Naive thymus-derived CD8-positive, alpha-beta T cell (primary cell): ENCODE data around the gene TWIST2. TPM values are rescaled to one million over a fixed set of nuclear protein-coding genes. Genes with fewer than 3 reads are reported as not detected.

Experiments used
- ATAC-seq, 2 donors: fragments of 150-1000 bp; cut with Tn5 transposase in 1 of 2; sonication (Bioruptor Pico), chemical (Tn5 transposase) in 1 of 2; 1 replicate in 1 of 2; 2 replicates in 1 of 2; pipeline ENCODE4 v1.10.0; 2021; ENCODE audit warnings: mild to moderate bottlenecking in 2 of 2, moderate library complexity in 2 of 2
- POLR2A ChIA-PET: fragments of 350-600 bp; sonication (Branson Sonifier 250); formaldehyde crosslinking; loops from one replicate; lab custom pipeline; 2021; ENCODE audit warnings: antibody characterized with exemption; lab: Charles Lee
- DNase-seq, 10 donors: peaks; one replicate each; pipeline versions ENCODE4 v3.0.0 to v3.0.0-alpha.2; 2020 to 2022
- H3K27ac Mint-ChIP-seq, 10 donors: one replicate each; pipeline ENCODE4 v1.8.0; 2020 to 2022; ENCODE audit warnings: mild to moderate bottlenecking in 10 of 10, mixed read lengths in 10 of 10, moderate library complexity in 4 of 10, inconsistent platforms in 1 of 10
- H3K27me3 Mint-ChIP-seq, 5 donors: one replicate each; pipeline ENCODE4 v1.8.0; 2021 to 2022; ENCODE audit warnings: mixed read lengths in 5 of 5
- H3K36me3 Mint-ChIP-seq, 3 donors: one replicate each; pipeline ENCODE4 v1.8.0; 2020 to 2022; ENCODE audit warnings: mixed read lengths in 3 of 3, mild to moderate bottlenecking in 2 of 3, inconsistent platforms in 1 of 3
- H3K4me1 Mint-ChIP-seq, 4 donors: one replicate each; pipeline ENCODE4 v1.8.0; 2021 to 2022; ENCODE audit warnings: mixed read lengths in 4 of 4
- H3K4me3 Mint-ChIP-seq, 10 donors: one replicate each; pipeline ENCODE4 v1.8.0; 2020 to 2022; ENCODE audit warnings: mild to moderate bottlenecking in 10 of 10, mixed read lengths in 10 of 10, moderate library complexity in 6 of 10, inconsistent platforms in 1 of 10
- H3K9me3 Mint-ChIP-seq, 9 donors: one replicate each; pipeline ENCODE4 v1.8.0; 2020 to 2022; ENCODE audit warnings: mixed read lengths in 9 of 9, mild to moderate bottlenecking in 3 of 9, inconsistent platforms in 1 of 9, moderate library complexity in 1 of 9
- polyA plus RNA-seq, 3 donors: library from polyadenylated mRNA; unstranded; fragments of 300-500 nt; fragmentation: Illumina TruSeq; gene quantifications; one replicate each; pipeline ENCODE4 v1.2.3, GENCODE V29; 2021
- total RNA-seq, 8 experiments: library from RNA in 2 of 8; stranded (reverse) in 2 of 8; gene quantifications; one replicate each; pipeline ENCODE4 v1.2.3 and lab custom pipeline; 2021 to 2026

The TWIST2 gene
- total and polyA plus RNA-seq, 5 experiments from 2014 or later: not detected

DNA sequence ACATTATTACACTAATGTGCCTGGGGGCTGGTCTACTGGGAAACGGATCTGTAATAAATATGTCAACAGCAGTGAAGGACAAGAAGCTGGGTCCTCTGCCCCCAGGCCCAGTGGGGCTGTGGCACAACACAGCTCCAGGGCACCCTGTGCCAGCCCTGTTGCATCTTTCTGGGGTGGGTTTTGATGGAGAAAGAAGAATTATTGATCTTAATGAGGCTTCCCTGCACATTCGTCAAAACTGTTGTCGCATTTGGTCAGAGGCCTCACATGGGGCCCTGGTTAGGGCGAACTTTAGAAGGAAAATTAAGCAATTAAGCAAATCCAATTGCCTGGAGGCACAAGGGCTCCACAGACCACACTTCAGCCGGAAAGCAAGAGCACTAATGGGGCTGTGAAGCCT lies 30.0 kb upstream of the TWIST2 start:
- Mint-ChIP-seq H3K4me3 (no peak overlapping the region), H3K4me1 (peaks cover 0 to 5% (median 0%) of the 10 kb centered on the region in 4 donors), H3K9me3 (peaks cover 0 to 12% (median 7%) of the 10 kb centered on the region in 9 donors), H3K27ac (no peak overlapping the region), H3K36me3 (peaks cover 0 to 15% (median 2%) of the 10 kb centered on the region in 3 donors), H3K27me3 (peaks cover 30 to 91% (median 61%) of the 10 kb centered on the region in 5 donors)
- POLR2A ChIA-PET: no interaction called here
- no peak for DNase-seq
- ATAC-seq: no peak

DNA sequence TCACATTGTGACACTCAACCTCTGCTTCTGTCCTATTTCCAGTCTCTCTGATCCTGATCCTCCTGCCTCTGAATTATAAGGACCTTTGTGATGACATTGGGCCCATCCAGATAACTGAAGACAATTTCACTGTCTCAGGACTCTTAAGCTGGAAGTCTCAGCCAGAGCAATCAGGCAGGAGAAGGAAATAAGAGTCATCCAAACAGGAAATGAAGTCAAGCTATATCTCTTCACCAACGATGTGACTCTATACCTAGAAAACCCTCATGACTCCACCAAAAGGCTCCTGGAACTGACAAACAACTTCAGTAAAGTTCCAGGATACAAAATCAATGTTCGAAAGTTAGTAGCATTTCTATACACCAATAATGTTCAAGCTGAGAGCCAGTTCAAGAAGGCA lies 29.3 kb upstream of the TWIST2 start:
- H3K4me3 Mint-ChIP-seq: no peak overlapping the region
- peaks cover 0 to 18% (median 10%) of the 10 kb centered on the region in 9 donors for H3K9me3 Mint-ChIP-seq
- H3K27ac Mint-ChIP-seq: no peak overlapping the region
- H3K36me3 Mint-ChIP-seq: peaks cover 0 to 20% (median 2%) of the 10 kb centered on the region in 3 donors
- POLR2A ChIA-PET: no interaction called here
- ATAC-seq: no peak
- no peak for DNase-seq
- peaks cover 35 to 91% (median 64%) of the 10 kb centered on the region in 5 donors for H3K27me3 Mint-ChIP-seq
- H3K4me1 Mint-ChIP-seq: peaks cover 0 to 2% (median 0%) of the 10 kb centered on the region in 4 donors

DNA sequence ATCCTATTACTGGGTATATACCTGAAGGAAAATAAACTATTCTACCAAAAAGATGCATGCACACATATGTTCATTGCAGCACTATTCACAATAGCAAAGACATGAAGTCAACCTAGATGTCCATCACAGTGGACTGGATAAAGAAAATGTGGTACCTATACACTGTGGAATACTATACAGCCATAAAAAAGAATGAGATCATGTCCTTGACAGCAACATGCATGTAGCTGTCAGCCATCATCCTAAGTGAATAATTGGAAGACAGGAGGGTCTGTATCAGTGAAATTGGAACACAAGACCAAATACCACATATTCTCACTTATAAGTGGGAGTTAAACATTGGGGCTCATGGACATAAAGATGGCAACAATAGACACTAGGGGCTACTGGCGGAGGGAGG lies 27.7 kb upstream of the TWIST2 start:
- Mint-ChIP-seq H3K4me3 (no peak overlapping the region), H3K9me3 (peaks cover 0 to 29% (median 16%) of the 10 kb centered on the region in 9 donors), H3K27me3 (peaks cover 39 to 91% (median 61%) of the 10 kb centered on the region in 5 donors), H3K27ac (no peak overlapping the region), H3K4me1 (no peaks in the 10 kb centered on the region), H3K36me3 (peaks cover 0 to 31% (median 6%) of the 10 kb centered on the region in 3 donors)
- no peak for ATAC-seq
- POLR2A ChIA-PET: no interaction called here
- no peak for DNase-seq

DNA sequence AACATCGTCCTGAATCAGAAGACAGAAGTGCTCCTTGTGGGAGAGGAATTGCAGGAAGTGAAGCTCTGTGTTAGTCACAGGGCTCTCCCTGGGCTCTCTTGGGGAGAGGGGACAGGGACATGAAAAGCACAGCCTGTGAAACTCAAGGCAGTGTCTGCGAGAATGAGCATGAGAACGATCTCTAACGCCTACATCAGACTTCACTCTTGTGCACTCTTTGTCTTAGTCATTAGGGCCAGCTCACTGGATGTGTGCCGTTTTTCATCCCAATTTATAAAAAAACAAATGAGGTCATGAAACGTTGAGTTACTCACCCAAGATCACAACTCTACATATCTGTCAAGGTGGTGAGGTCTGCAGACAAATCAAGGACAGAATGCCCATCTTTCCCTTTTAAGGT lies 27.0 kb upstream of the TWIST2 start:
- peaks cover 0 to 34% (median 20%) of the 10 kb centered on the region in 9 donors for H3K9me3 Mint-ChIP-seq
- no peak overlapping the region for H3K4me3 Mint-ChIP-seq
- H3K36me3 Mint-ChIP-seq: peaks cover 0 to 36% (median 6%) of the 10 kb centered on the region in 3 donors
- H3K27ac Mint-ChIP-seq: no peak overlapping the region
- no peak for ATAC-seq
- POLR2A ChIA-PET: no interaction called here
- no peaks in the 10 kb centered on the region for H3K4me1 Mint-ChIP-seq
- peaks cover 42 to 96% (median 64%) of the 10 kb centered on the region in 5 donors for H3K27me3 Mint-ChIP-seq
- no peak for DNase-seq

DNA sequence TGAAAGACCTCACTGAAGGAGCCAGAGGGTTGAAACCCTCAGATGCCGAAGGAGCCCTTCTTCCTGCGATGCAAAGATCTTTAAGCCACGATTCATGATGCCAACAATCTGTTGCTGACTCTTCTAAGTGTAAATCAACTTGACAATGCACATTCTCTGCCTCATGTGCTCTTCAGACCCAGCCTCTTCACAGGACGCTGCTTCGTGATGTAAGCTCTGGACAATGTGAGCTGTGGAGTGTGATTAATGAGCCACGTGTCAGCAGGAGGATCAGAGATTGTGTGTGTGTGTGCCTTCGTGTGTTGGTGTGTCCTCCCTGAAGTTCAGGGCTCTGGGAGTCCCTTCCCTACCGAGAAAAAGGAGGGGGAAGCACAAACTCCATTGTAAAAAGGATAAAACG lies 26.5 kb upstream of the TWIST2 start:
- peaks cover 0 to 39% (median 22%) of the 10 kb centered on the region in 9 donors for H3K9me3 Mint-ChIP-seq
- ATAC-seq (no peak), DNase-seq (no peak)
- POLR2A ChIA-PET: no interaction called here
- peaks cover 46 to 99% (median 67%) of the 10 kb centered on the region in 5 donors for H3K27me3 Mint-ChIP-seq
- H3K4me1 Mint-ChIP-seq: no peaks in the 10 kb centered on the region
- H3K4me3 Mint-ChIP-seq: no peak overlapping the region
- H3K27ac Mint-ChIP-seq: no peak overlapping the region
- peaks cover 0 to 39% (median 7%) of the 10 kb centered on the region in 3 donors for H3K36me3 Mint-ChIP-seq

DNA sequence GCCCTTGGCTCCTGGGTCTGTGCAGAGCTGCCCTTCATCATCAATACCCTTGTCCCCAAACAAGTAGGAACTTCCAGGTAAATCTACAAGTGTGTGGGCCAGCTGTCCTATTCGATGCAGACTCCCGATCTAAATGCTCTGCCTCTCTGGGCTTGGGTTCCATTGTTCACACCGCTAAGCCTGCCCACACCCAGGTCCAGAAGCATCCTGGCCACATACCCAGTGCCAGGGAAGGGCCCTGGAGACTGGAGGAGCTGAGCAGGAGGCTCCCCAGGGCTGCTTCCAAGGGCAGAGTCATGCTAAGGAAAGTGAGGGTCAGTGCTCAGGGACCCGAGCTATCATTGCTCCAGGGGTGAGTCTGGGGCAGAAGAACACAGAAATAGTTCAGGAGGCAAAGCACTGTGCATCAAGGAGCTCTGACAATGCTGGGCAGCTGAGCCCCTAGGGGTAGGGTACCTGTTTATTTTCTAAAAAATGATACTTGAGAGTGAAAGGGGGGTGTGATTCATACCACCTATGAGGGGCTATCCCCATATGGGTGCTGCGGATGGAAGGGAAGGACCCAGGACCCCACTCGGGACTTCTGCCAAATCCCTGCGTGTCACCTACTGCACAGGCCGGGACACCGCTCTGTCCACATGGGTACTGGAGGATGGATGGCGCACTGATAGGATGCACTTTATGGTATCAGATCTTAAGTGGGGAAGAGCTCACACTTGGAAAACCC lies 25.8 kb upstream of the TWIST2 start:
- peaks cover 0 to 46% (median 24%) of the 10 kb centered on the region in 9 donors for H3K9me3 Mint-ChIP-seq
- H3K36me3 Mint-ChIP-seq: peaks cover 0 to 41% (median 8%) of the 10 kb centered on the region in 3 donors
- ATAC-seq: no peak
- H3K4me3 Mint-ChIP-seq: no peak overlapping the region
- peaks cover 45 to 99% (median 71%) of the 10 kb centered on the region in 5 donors for H3K27me3 Mint-ChIP-seq
- no peaks in the 10 kb centered on the region for H3K4me1 Mint-ChIP-seq
- no peak overlapping the region for H3K27ac Mint-ChIP-seq
- POLR2A ChIA-PET: no interaction called here
- DNase-seq: no peak

DNA sequence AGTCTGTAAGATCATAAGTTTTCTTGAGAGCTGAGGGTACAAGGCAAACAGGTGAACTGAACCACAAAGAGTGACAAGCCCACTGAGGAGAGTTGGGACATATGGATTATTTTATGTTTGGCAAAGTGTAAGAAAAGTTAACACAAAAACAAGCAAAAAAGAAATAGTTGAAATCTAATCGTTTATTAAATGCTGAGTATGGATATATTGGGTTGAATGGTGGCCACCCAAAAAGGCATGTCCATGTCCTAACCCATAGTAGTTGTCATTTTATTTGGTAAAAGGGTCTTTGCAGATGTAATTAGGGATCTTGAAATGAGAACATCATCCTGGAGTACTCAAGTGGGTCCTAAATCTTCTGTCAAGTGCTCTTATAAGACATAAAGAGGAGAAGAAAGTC lies 24.9 kb upstream of the TWIST2 start:
- no peaks in the 10 kb centered on the region for H3K4me1 Mint-ChIP-seq
- H3K9me3 Mint-ChIP-seq: peaks cover 0 to 51% (median 24%) of the 10 kb centered on the region in 9 donors
- no peak overlapping the region for H3K27ac Mint-ChIP-seq
- no peak for DNase-seq
- H3K36me3 Mint-ChIP-seq: peaks cover 0 to 41% (median 8%) of the 10 kb centered on the region in 3 donors
- no peak overlapping the region for H3K4me3 Mint-ChIP-seq
- POLR2A ChIA-PET: no interaction called here
- ATAC-seq: no peak
- H3K27me3 Mint-ChIP-seq: peaks cover 43 to 99% (median 66%) of the 10 kb centered on the region in 5 donors

DNA sequence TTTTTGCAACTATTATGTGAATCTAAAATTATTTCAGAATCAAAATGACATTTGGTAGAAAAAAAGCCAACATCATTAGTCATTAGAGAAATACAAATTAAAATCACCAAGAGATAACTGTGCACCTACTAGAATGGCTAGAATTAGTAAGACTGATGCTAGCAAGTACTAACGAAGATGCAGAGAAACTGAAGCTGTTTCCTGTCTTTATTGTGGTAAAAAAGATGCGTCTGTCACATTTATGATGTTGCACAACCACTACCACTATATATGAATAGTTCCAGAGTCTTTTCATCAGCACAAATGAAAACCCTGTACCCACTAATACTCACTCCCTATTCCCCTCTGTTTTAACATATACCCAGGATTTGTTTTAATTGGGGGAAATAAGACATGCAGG lies 16.7 kb upstream of the TWIST2 start:
- Mint-ChIP-seq H3K4me3 (no peak overlapping the region), H3K9me3 (peaks cover 0 to 18% (median 3%) of the 10 kb centered on the region in 9 donors), H3K27me3 (peaks cover 22 to 59% (median 31%) of the 10 kb centered on the region in 5 donors), H3K36me3 (peaks cover 0 to 4% (median 2%) of the 10 kb centered on the region in 3 donors), H3K27ac (no peak overlapping the region), H3K4me1 (peaks cover 0 to 5% (median 0%) of the 10 kb centered on the region in 4 donors)
- POLR2A ChIA-PET: no interaction called here
- DNase-seq (no peak), ATAC-seq (no peak)

DNA sequence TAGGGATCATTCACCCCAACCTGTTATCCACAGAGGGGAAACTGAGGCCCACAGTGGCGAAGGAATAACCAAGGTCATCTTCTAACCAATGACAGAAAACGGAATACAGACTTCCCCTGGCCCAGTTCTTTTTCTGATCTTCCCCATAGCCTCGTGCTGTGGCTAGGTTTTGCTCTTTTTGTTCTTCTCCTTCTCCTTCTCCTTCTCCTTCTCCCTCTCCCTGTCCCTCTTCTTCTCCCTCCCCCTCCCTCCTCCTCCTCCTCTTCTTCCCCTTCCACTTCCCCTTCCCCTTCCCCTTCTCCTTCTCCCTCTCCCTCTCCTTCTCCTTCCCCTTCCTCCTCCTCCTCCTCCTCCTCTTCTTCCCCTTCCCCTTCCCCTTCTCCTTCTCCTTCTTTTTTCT lies 12.9 kb upstream of the TWIST2 start:
- Mint-ChIP-seq H3K4me3 (no peak overlapping the region), H3K9me3 (no peaks in the 10 kb centered on the region), H3K27me3 (peaks cover 18 to 72% (median 46%) of the 10 kb centered on the region in 5 donors), H3K36me3 (no peaks in the 10 kb centered on the region), H3K4me1 (peaks cover 0 to 5% (median 0%) of the 10 kb centered on the region in 4 donors), H3K27ac (no peak overlapping the region)
- no peak for DNase-seq
- no peak for ATAC-seq
- POLR2A ChIA-PET: no interaction called here

DNA sequence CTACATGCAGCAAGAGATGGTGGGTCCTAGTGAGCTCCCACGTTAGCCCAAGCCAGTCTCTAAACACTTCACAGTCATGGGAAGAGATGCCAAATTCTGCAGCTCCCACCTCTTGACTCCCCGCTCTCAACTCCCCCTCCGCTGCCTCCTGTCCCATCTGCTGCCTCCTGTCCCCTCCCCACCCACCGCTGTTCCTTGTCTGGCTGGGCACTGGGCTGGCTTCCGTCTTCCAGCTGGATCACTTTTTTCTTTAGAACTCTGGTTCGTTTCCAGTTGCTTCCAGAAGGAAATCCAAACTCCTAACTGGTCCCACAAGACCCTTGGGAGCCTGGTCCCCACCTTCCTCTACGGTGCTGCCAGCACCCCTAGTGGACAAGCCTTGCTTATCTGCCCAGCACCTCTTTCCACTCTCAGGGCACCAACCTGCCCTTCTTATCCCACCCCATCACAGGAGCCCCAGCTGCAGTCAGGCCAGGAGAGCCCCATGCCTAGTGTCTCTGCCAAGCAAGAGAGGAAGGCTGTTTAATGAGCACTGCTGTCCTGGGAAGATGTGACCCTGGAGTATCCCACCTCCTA lies 12.1 kb upstream of the TWIST2 start:
- Mint-ChIP-seq H3K36me3 (no peaks in the 10 kb centered on the region), H3K27ac (no peak overlapping the region), H3K4me1 (peaks cover 0 to 5% (median 0%) of the 10 kb centered on the region in 4 donors), H3K9me3 (no peaks in the 10 kb centered on the region), H3K27me3 (peaks cover 18 to 72% (median 46%) of the 10 kb centered on the region in 5 donors), H3K4me3 (no peak overlapping the region)
- DNase-seq (no peak), ATAC-seq (no peak)
- POLR2A ChIA-PET: no interaction called here

DNA sequence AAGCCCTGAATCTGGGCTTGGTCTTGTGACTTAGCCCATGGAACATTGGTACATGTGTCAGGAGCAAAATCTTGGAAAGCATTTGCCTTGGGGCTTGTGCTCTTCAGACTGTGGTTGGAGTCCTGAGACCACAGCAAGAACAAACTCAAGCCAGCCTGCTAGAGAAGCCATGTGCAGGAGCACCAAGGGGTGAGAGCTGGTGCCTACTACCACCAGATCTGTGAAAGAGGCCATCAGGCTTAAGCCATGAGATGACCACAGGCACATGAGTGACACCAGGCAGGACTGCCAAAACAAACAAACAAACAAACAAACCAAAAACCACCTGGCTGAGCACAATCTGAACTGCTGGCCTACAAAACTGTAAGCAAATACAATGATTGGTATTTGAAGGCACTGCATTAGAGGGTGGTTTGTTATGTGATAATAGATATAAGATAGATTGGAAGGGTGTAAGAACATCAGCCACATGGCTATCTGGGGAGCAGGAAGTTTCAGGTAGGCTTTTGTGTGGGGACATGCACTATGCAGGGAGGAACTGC lies 9.0 kb upstream of the TWIST2 start:
- Mint-ChIP-seq H3K27me3 (peaks cover 21 to 79% (median 34%) of the 10 kb centered on the region in 5 donors), H3K27ac (no peak overlapping the region)

DNA sequence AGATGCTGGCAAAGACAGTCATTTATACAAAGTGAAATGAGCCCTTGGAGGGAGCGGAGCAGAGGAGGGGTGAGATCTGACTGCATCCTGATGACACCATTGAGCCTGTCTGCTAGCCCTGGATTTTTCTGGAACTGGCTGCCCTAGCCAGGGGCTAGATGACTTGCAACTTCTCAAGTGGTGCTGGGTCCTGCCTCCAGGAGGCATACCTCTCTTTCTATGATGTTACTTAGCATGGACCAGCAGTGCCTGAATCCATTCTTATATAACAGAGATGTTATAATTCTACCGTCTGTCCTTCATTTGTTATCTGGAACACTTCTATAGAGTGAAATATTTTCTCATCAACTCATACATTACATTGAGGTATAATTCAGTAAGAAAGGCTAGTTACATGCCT lies 8.5 kb upstream of the TWIST2 start:
- H3K27me3 Mint-ChIP-seq: peaks cover 25 to 79% (median 36%) of the 10 kb centered on the region in 5 donors
- H3K4me3 Mint-ChIP-seq: no peak overlapping the region
- H3K27ac Mint-ChIP-seq: no peak overlapping the region
- no peak for ATAC-seq
- POLR2A ChIA-PET: no interaction called here
- DNase-seq: no peak
- H3K9me3 Mint-ChIP-seq: no peaks in the 10 kb centered on the region
- no peaks in the 10 kb centered on the region for H3K4me1 Mint-ChIP-seq
- H3K36me3 Mint-ChIP-seq: no peaks in the 10 kb centered on the region

More for the DNA sequence above, 9.0 kb upstream of the TWIST2 start:
- no peak for ATAC-seq
- Mint-ChIP-seq H3K9me3 (no peaks in the 10 kb centered on the region), H3K4me3 (no peak overlapping the region), H3K4me1 (no peaks in the 10 kb centered on the region), H3K36me3 (no peaks in the 10 kb centered on the region)
- no peak for DNase-seq
- POLR2A ChIA-PET: no interaction called here

DNA sequence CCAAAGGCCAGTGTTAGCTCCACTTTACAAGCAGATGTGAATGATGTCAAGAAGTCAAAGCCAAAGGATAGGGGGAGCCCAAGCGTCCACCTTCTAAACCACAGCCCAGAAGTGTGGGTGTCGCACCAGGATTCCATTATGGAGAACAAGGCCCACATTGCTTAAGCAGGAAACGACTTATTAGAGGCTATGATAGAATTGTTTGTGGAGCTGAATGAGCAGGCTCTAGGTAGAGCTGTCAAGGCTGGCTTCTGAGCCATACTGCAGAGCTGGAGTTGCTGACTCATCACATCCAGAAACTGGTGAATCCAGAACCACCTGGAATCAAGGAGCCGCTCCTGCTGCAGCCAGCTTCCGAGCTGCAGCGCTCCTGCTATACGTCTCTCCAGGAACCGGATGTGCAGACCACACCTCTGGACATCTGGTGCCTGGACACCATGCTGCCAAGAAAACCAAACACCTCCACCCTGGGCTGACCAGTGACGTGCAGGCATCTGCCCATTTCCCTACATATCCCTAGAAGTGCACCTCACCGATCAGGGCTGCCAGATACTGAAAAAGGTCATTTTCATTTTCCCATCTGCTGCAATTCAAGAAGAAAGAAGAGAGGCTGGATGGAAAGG lies 6.2 kb upstream of the TWIST2 start:
- Mint-ChIP-seq H3K4me3 (no peak overlapping the region), H3K9me3 (no peaks in the 10 kb centered on the region), H3K36me3 (no peaks in the 10 kb centered on the region), H3K27me3 (peaks cover 24 to 73% (median 46%) of the 10 kb centered on the region in 5 donors), H3K27ac (no peak overlapping the region), H3K4me1 (no peaks in the 10 kb centered on the region)
- ATAC-seq (no peak), DNase-seq (no peak)
- POLR2A ChIA-PET: no interaction called here
